Progenitor cell of endocrine pancreas (in vitro differentiated cells): ENCODE results near the gene CXCL12. TPM values are rescaled to one million over a fixed set of nuclear protein-coding genes. Genes with fewer than 3 reads are reported as not detected.

Experiments used
- DNase-seq: peaks from one replicate; pipeline ENCODE4 v3.0.0; 2021; ENCODE audit warnings: low spot score; ENCODE audit not compliant: unreplicated experiment
- H3K27ac Mint-ChIP-seq: 2 replicates; pipeline ENCODE4 v1.8.0; 2021; ENCODE audit warnings: mild to moderate bottlenecking, moderate library complexity, mixed read lengths
- H3K27me3 Mint-ChIP-seq: 2 replicates; pipeline ENCODE4 v1.8.0; 2021; ENCODE audit warnings: mixed read lengths
- H3K36me3 Mint-ChIP-seq: 2 replicates; pipeline ENCODE4 v1.8.0; 2022; ENCODE audit warnings: mixed read lengths; ENCODE audit not compliant: insufficient read depth
- H3K4me1 Mint-ChIP-seq: 2 replicates; pipeline ENCODE4 v1.8.0; 2021; ENCODE audit warnings: low read depth, mixed read lengths
- H3K4me3 Mint-ChIP-seq: 2 replicates; pipeline ENCODE4 v1.8.0; 2021; ENCODE audit warnings: low read depth, mild to moderate bottlenecking, moderate library complexity, mixed read lengths
- H3K9me3 Mint-ChIP-seq: 2 replicates; pipeline ENCODE4 v1.8.0; 2021; ENCODE audit warnings: low read depth, mixed read lengths
- total RNA-seq: library from RNA; stranded (reverse); gene quantifications from 2 replicates; pipeline ENCODE4 v1.2.1, GENCODE V29; 2021
- TF ChIP-seq, protein P1 (sequence below): fragments of 200-600 bp; sonication (generic); IDR thresholded peaks from one replicate; pipeline ENCODE4 v1.5.0; 2021; ENCODE audit warnings: antibody characterized with exemption, mild to moderate bottlenecking; ENCODE audit not compliant: unreplicated experiment

Gene CXCL12
- total RNA-seq, 1 donor from 2014 or later = 4.2 TPM

- peaks cover 31% of the 10 kb centered on the region for H3K27me3 Mint-ChIP-seq
- H3K36me3 Mint-ChIP-seq = no peaks in the 10 kb centered on the region
- H3K4me3 Mint-ChIP-seq = no peak overlapping the region
- H3K27ac Mint-ChIP-seq = no peak overlapping the region
- H3K4me1 Mint-ChIP-seq = no peaks in the 10 kb centered on the region
- H3K9me3 Mint-ChIP-seq = no peaks in the 10 kb centered on the region
- no peak for DNase-seq
- TF ChIP-seq, protein P1, sequence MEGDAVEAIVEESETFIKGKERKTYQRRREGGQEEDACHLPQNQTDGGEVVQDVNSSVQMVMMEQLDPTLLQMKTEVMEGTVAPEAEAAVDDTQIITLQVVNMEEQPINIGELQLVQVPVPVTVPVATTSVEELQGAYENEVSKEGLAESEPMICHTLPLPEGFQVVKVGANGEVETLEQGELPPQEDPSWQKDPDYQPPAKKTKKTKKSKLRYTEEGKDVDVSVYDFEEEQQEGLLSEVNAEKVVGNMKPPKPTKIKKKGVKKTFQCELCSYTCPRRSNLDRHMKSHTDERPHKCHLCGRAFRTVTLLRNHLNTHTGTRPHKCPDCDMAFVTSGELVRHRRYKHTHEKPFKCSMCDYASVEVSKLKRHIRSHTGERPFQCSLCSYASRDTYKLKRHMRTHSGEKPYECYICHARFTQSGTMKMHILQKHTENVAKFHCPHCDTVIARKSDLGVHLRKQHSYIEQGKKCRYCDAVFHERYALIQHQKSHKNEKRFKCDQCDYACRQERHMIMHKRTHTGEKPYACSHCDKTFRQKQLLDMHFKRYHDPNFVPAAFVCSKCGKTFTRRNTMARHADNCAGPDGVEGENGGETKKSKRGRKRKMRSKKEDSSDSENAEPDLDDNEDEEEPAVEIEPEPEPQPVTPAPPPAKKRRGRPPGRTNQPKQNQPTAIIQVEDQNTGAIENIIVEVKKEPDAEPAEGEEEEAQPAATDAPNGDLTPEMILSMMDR = no peak
Observed at GRCh38 chr10:44362866-44363711, 21.8 kb downstream of the CXCL12 start.

GRCh38 chr10:44361109-44361508 lies 23.8 kb downstream of the CXCL12 start:
- no peaks in the 10 kb centered on the region for H3K4me1 Mint-ChIP-seq
- H3K4me3 Mint-ChIP-seq = no peak overlapping the region

DNA sequence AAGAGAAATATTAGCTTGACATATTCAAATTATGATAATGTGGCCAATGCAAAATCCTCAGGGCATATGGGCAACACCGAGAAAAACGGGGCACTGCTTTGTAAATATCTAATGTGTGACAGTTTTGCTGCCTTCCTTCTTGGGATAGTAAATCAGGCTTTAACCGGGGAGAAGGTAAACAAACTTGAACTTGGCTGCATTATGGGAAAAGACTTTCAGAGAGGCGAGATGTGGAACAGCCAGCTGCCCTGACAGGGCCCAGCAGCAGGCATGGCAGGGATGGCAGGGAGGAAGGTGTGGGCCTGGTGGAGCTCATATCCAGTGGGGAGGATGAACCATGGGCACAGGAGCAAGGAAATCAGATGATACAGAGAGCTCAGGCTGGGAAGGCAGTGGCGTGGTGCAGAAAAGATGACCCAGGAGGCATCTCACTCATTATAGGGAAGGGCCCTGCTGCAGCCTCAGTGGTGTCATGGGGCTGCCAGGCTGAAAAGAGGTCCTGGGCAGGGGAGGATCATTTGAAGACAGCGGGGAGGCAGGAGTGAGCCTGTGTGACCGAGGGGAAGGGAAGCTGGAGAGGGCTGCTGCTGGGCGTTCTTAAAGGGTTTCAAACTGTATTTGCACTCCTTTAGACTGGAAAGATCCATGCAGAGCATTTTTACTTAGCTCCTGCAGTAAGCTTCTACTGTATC lies 26.7 kb downstream of the CXCL12 start:
- peaks cover 1% of the 10 kb centered on the region for H3K4me1 Mint-ChIP-seq
- TF ChIP-seq, protein P1 = no peak
- H3K9me3 Mint-ChIP-seq = no peaks in the 10 kb centered on the region
- no peak for DNase-seq
- no peak overlapping the region for H3K27ac Mint-ChIP-seq
- H3K36me3 Mint-ChIP-seq = no peaks in the 10 kb centered on the region
- no peak overlapping the region for H3K4me3 Mint-ChIP-seq
- H3K27me3 Mint-ChIP-seq = peaks cover 20% of the 10 kb centered on the region

More at GRCh38 chr10:44361109-44361508, 23.8 kb downstream of the CXCL12 start:
- TF ChIP-seq, protein P1 = no peak
- Mint-ChIP-seq H3K27me3 (peaks cover 29% of the 10 kb centered on the region), H3K9me3 (no peaks in the 10 kb centered on the region), H3K27ac (no peak overlapping the region), H3K36me3 (no peaks in the 10 kb centered on the region)
- DNase-seq = no peak

GRCh38 chr10:44357023-44357540 lies 27.8 kb downstream of the CXCL12 start:
- no peak overlapping the region for H3K27ac Mint-ChIP-seq
- no peak overlapping the region for H3K4me3 Mint-ChIP-seq
- TF ChIP-seq, protein P1 = no peak
- H3K4me1 Mint-ChIP-seq = peaks cover 1% of the 10 kb centered on the region
- H3K36me3 Mint-ChIP-seq = no peaks in the 10 kb centered on the region
- no peaks in the 10 kb centered on the region for H3K9me3 Mint-ChIP-seq
- no peak for DNase-seq
- peaks cover 23% of the 10 kb centered on the region for H3K27me3 Mint-ChIP-seq

GRCh38 chr10:44356139-44357022 lies 28.5 kb downstream of the CXCL12 start:
- H3K4me3 Mint-ChIP-seq = no peak overlapping the region
- peaks cover 24% of the 10 kb centered on the region for H3K27me3 Mint-ChIP-seq
- H3K27ac Mint-ChIP-seq = no peak overlapping the region
- no peak for DNase-seq
- peaks cover 1% of the 10 kb centered on the region for H3K4me1 Mint-ChIP-seq
- no peaks in the 10 kb centered on the region for H3K9me3 Mint-ChIP-seq
- TF ChIP-seq, protein P1 = no peak
- no peaks in the 10 kb centered on the region for H3K36me3 Mint-ChIP-seq
